HFFc6 (cell line): ENCODE data around the gene SPATA45. TPM values are rescaled to one million over a fixed set of nuclear protein-coding genes. Genes with fewer than 3 reads are reported as not detected.
"Not testable (repeated sequence)": the region's sequence is repeated elsewhere in the genome, so short reads cannot be mapped to it uniquely, and the experiment has no call there.

Experiments used
- DNase-seq: peaks from one replicate; pipeline ENCODE4 v3.0.0-alpha.2; 2018
- H3K27ac Mint-ChIP-seq: 2 replicates; pipeline ENCODE4 v1.8.0; 2020; ENCODE audit warnings: mild to moderate bottlenecking, mixed read lengths
- H3K27me3 Mint-ChIP-seq: 2 replicates; pipeline ENCODE4 v1.8.0; 2021; ENCODE audit warnings: mild to moderate bottlenecking, moderate library complexity, mixed read lengths; ENCODE audit not compliant: insufficient read depth
- H3K36me3 Mint-ChIP-seq: 2 replicates; pipeline ENCODE4 v1.8.0; 2021; ENCODE audit warnings: low read depth, mixed read lengths
- H3K4me1 Mint-ChIP-seq: 2 replicates; pipeline ENCODE4 v1.8.0; 2020; ENCODE audit warnings: low read depth, mixed read lengths
- H3K4me3 Mint-ChIP-seq: 2 replicates; pipeline ENCODE4 v1.8.0; 2020; ENCODE audit warnings: mild to moderate bottlenecking, moderate library complexity, mixed read lengths
- H3K9me3 Mint-ChIP-seq: 2 replicates; pipeline ENCODE4 v1.8.0; 2020; ENCODE audit warnings: mild to moderate bottlenecking, mixed read lengths
- total RNA-seq, 6 experiments: library from RNA; stranded (reverse); fragmentation: NEBNext Ultra II Directional; extraction: Animal tissue kit (Norgen Biotek cat#: 25700); gene quantifications; 2 replicates in 1 of 6; 3 replicates in 5 of 6; pipeline ENCODE4 v1.2.3, GENCODE V29; 2021
- TF ChIP-seq, protein P1 (sequence below): fragments of 200-600 bp; sonication (generic); IDR thresholded peaks from 2 replicates; pipeline ENCODE4 v1.5.0; 2021; ENCODE audit warnings: antibody characterized with exemption, mild to moderate bottlenecking

Gene SPATA45
- total RNA-seq, 6 experiments from 2014 or later: not detected

DNA sequence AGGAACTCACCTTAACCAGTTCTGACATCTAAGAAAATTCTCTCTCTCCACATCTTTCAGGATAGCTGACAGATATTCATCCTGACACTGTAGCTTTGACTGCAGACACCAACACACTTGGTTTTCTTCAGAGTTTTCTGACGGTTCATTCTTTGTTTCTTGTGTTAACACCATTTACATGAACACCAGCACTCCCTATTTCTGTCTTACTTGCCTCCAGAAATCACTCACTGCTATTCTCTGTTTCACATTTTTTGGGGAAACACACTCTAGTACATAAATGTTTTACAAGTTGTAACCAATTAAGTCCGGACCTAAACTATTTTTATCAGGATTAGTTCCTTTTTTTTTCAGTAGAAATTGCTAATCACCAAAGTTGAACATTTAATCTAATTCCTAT lies 26.1 kb upstream of the SPATA45 start:
- Mint-ChIP-seq H3K27me3 (no peaks in the 10 kb centered on the region), H3K27ac (no peak overlapping the region; the same call in 1 of the 2 replicates), H3K4me3 (no peak overlapping the region), H3K4me1 (no peaks in the 10 kb centered on the region), H3K36me3 (peaks cover 9% of the 10 kb centered on the region; the same call in 1 of the 2 replicates), H3K9me3 (no peaks in the 10 kb centered on the region)
- no peak for DNase-seq
- TF ChIP-seq, protein P1, sequence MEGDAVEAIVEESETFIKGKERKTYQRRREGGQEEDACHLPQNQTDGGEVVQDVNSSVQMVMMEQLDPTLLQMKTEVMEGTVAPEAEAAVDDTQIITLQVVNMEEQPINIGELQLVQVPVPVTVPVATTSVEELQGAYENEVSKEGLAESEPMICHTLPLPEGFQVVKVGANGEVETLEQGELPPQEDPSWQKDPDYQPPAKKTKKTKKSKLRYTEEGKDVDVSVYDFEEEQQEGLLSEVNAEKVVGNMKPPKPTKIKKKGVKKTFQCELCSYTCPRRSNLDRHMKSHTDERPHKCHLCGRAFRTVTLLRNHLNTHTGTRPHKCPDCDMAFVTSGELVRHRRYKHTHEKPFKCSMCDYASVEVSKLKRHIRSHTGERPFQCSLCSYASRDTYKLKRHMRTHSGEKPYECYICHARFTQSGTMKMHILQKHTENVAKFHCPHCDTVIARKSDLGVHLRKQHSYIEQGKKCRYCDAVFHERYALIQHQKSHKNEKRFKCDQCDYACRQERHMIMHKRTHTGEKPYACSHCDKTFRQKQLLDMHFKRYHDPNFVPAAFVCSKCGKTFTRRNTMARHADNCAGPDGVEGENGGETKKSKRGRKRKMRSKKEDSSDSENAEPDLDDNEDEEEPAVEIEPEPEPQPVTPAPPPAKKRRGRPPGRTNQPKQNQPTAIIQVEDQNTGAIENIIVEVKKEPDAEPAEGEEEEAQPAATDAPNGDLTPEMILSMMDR: no peak

DNA sequence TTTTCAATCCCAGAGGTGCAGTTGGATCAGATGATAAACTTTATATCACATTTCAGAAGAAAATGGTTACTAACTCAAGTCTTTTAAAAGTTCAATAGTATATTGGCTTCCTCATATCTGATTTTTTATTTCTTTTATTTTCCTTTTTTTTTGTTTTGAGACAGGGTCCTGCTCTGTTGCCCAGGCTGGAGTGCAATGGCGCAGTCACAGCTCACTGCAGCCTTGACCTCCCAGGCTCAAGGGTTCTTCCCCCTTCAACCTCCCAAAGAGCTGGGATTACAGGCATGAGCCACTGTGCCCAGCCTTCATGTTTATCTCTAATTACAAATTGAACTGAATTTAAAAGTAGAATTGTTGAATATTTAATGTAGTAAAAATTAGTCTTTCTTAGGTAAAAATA lies 24.5 kb upstream of the SPATA45 start:
- no peak for DNase-seq
- H3K27ac Mint-ChIP-seq: no peak overlapping the region
- TF ChIP-seq, protein P1: no peak

DNA sequence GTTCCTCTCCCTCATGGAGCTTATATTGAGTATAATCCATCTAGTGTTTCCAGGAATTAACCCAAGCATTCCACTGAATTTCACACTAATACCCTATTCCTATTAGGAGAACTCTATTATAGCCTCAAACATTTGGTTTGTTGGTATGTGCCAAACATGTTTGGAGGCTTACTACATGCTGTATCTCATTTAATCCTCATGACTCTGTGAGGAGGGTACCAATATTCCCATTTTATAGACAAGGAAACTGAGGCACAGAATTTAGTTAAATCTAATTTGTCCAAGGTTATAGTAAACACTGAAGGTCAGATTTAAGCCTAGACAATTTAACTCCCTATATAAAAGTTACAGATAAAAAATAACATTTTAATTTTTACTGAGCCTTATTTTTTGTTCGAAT lies 19.7 kb upstream of the SPATA45 start:
- TF ChIP-seq, protein P1: no peak
- no peak overlapping the region for H3K4me3 Mint-ChIP-seq
- no peaks in the 10 kb centered on the region for H3K27me3 Mint-ChIP-seq
- 0 out of 2 replicates have a peak, but pooled peaks cover 5% of the 10 kb centered on the region for H3K36me3 Mint-ChIP-seq
- H3K9me3 Mint-ChIP-seq: no peaks in the 10 kb centered on the region
- peaks cover 5% of the 10 kb centered on the region; the same call in 1 of the 2 replicates for H3K4me1 Mint-ChIP-seq
- H3K27ac Mint-ChIP-seq: no peak overlapping the region
- no peak for DNase-seq

More for the DNA sequence above, 24.5 kb upstream of the SPATA45 start:
- Mint-ChIP-seq H3K4me1 (no peaks in the 10 kb centered on the region), H3K27me3 (no peaks in the 10 kb centered on the region), H3K4me3 (no peak overlapping the region), H3K9me3 (no peaks in the 10 kb centered on the region), H3K36me3 (peaks cover 9% of the 10 kb centered on the region; the same call in 1 of the 2 replicates)

DNA sequence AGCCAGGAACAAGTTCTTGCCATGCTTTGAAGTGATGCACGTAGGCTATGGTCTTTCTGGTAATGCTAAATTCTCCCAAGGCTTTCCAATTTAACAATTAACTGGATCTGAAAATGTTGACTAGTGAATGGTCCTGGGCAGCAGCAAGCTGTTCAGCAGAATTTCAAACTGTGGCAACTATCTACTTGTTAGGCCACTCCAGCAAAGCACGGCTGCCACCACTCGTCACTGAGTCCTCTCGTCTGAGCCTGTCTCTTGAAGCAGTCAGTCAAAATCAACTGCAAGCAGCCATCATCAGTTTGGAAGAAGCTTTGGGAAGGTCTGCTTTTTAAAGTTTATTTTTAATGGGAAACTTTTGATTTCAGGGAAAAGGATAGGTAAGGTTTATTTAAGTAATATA lies 16.8 kb upstream of the SPATA45 start:
- TF ChIP-seq, protein P1: no peak
- no peaks in the 10 kb centered on the region for H3K27me3 Mint-ChIP-seq
- no peaks in the 10 kb centered on the region for H3K9me3 Mint-ChIP-seq
- H3K4me3 Mint-ChIP-seq: no peak overlapping the region
- H3K36me3 Mint-ChIP-seq: 0 out of 2 replicates have a peak, but pooled peaks cover 5% of the 10 kb centered on the region
- peaks cover 5% of the 10 kb centered on the region for H3K4me1 Mint-ChIP-seq
- no peak for DNase-seq
- no peak overlapping the region for H3K27ac Mint-ChIP-seq

DNA sequence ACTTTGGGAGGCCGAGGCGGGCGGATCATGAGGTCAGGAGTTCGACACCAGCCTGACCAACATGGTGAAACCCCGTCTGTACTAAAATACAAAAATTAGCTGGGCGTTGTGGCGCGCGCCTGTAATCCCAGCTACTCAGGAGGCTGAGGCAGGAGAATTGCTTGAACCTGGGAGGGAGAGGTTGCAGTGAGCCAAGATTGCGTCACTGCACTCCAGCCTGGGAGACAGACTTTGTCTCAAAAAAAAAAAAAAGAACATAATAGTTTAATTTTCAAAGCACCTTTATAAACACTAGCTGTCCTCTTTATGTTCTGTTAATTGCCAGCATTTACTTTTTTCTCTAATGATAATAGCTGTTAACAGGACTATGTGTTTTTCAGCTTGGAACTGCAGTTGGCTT lies 15.9 kb upstream of the SPATA45 start:
- not testable (repeated sequence) for DNase-seq, H3K36me3 Mint-ChIP-seq, H3K27ac Mint-ChIP-seq, H3K4me1 Mint-ChIP-seq, H3K27me3 Mint-ChIP-seq, H3K4me3 Mint-ChIP-seq, H3K9me3 Mint-ChIP-seq

DNA sequence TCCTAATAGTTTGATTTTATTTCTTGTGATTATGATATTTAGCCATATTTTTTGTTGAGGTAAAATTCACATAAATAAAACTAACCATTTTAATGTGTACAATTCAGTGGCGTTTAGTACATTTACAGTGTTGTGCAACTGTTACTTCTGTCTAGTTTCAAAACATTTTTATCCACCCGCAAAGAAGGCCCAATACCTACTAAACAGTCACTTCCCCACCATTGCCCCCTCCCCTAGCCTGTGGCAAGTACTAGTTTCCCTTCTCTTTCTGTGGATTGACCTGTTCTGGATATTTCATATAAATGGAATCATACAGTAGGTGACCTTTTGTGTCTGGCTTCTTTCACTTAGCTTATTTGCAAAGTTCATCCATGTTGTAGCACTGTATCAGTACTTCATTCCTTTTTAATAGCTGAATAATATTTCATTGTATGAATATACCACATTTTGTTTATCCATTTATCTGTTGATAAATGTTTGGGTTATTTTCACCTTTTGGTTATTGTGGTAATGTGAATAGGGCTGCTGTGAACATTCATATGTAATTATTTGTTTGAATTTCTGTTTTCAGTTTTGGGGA lies 14.8 kb upstream of the SPATA45 start:
- no peaks in the 10 kb centered on the region for H3K27me3 Mint-ChIP-seq
- H3K36me3 Mint-ChIP-seq: peaks cover 5% of the 10 kb centered on the region; the same call in 1 of the 2 replicates
- H3K4me1 Mint-ChIP-seq: peaks cover 6% of the 10 kb centered on the region
- H3K4me3 Mint-ChIP-seq: no peak overlapping the region
- no peak overlapping the region for H3K27ac Mint-ChIP-seq
- H3K9me3 Mint-ChIP-seq: no peaks in the 10 kb centered on the region
- DNase-seq: no peak
- TF ChIP-seq, protein P1: no peak
